Endothelial cell of umbilical vein (primary cell): ENCODE measurements around the gene TMEM129. TPM values are rescaled to one million over a fixed set of nuclear protein-coding genes. Genes with fewer than 3 reads are reported as not detected.

Experiments used
- BruUV-seq: library from RNA; stranded (reverse); fragments of 400-500 nt; replicated peaks from 2 replicates; lab custom pipeline; 2021; lab: Mats Ljungman, UMichigan
- CTCF ChIA-PET: fragments of 300-600, 350-600 bp; sonication (Branson Sonifier 250); formaldehyde crosslinking; loops from one replicate; lab custom pipeline; 2021; ENCODE audit warnings: antibody characterized with exemption, inconsistent platforms; lab: Charles Lee
- POLR2A ChIA-PET: fragments of 300-600, 350-600 bp; sonication (Branson Sonifier 250); formaldehyde crosslinking; loops from one replicate; lab custom pipeline; 2021; ENCODE audit warnings: antibody characterized with exemption, inconsistent platforms; lab: Charles Lee
- DNase-seq: peaks from one replicate; pipeline ENCODE4 v3.0.0-alpha.2; 2011; ENCODE audit warnings: low read depth, low spot score
- FAIRE-seq: peaks from 2 replicates; lab custom pipeline; 2011; peaks lifted over from hg19 to GRCh38; lab: Jason Lieb, UNC
- H2AFZ ChIP-seq: 2 replicates; pipeline ENCODE4 v1.6.0; 2012; ENCODE audit warnings: low read depth, low read length, control low read depth, inconsistent platforms
- H3K27ac ChIP-seq: 2 replicates; pipeline ENCODE4 v1.5.1; 2011; ENCODE audit warnings: low read depth, mild to moderate bottlenecking, control low read depth, low read length, moderate library complexity; ENCODE audit not compliant: insufficient read depth
- H3K27me3 ChIP-seq, 2 experiments: 2 replicates each; pipeline versions ENCODE4 v1.6.0 to v1.6.1; 2011; ENCODE audit warnings: low read length in 2 of 2, mixed read lengths in 1 of 2; ENCODE audit not compliant: control insufficient read depth in 2 of 2, insufficient read depth in 2 of 2
- H3K36me3 ChIP-seq, 2 experiments: 2 replicates in 1 of 2; 3 replicates in 1 of 2; pipeline ENCODE4 v1.5.1; 2011; ENCODE audit warnings: low read length in 2 of 2, mild to moderate bottlenecking in 1 of 2, moderate library complexity in 1 of 2; ENCODE audit not compliant: control insufficient read depth in 2 of 2, insufficient read depth in 2 of 2; ENCODE audit errors: extremely low read depth in 1 of 2
- H3K4me1 ChIP-seq: 3 replicates; pipeline ENCODE4 v1.5.1; 2011; ENCODE audit warnings: mild to moderate bottlenecking, low read length; ENCODE audit not compliant: control insufficient read depth, insufficient read depth; ENCODE audit errors: extremely low read depth
- H3K4me2 ChIP-seq: 2 replicates; pipeline ENCODE4 v1.6.1; 2011; ENCODE audit warnings: low read length, control low read depth, mixed read lengths; ENCODE audit not compliant: insufficient read depth
- H3K4me3 ChIP-seq, 3 experiments: fragments of 200-600 bp in 1 of 3; sonication (generic), shearing (Covaris generic) in 1 of 3; replicated peaks in 1 of 3; 2 replicates each; pipeline ENCODE4 v1.5.1; 2011 to 2016; ENCODE audit warnings: control low read depth in 3 of 3, low read length in 3 of 3, mild to moderate bottlenecking in 2 of 3, inconsistent platforms in 1 of 3, low read depth in 1 of 3, moderate library complexity in 1 of 3; ENCODE audit not compliant: insufficient read depth in 1 of 3
- H3K79me2 ChIP-seq: 2 replicates; pipeline ENCODE4 v1.6.0; 2012; ENCODE audit warnings: low read length, inconsistent platforms; ENCODE audit not compliant: control insufficient read depth, insufficient read depth
- H3K9ac ChIP-seq: replicated peaks from 2 replicates; pipeline ENCODE3; 2011; ENCODE audit warnings: low read length, control low read depth; ENCODE audit not compliant: insufficient read depth; ENCODE audit errors: extremely low read depth
- H3K9me1 ChIP-seq: replicated peaks from 3 replicates; pipeline ENCODE4 v1.6.0; 2011; ENCODE audit warnings: mild to moderate bottlenecking, low read length; ENCODE audit not compliant: control insufficient read depth, insufficient read depth; ENCODE audit errors: extremely low read depth
- H3K9me3 ChIP-seq: replicated peaks from 2 replicates; pipeline ENCODE4 v1.5.1; 2012; ENCODE audit warnings: low read length, inconsistent platforms; ENCODE audit not compliant: control insufficient read depth, insufficient read depth
- H4K20me1 ChIP-seq: replicated peaks from 2 replicates; pipeline ENCODE3; 2011; ENCODE audit warnings: mild to moderate bottlenecking, low read length; ENCODE audit not compliant: control insufficient read depth, insufficient read depth; ENCODE audit errors: extremely low read depth
- EZH2 ChIP-seq: IDR thresholded peaks from 2 replicates; pipeline ENCODE4 v1.6.1; 2012; ENCODE audit warnings: borderline replicate concordance, low read depth, mild to moderate bottlenecking, moderate library complexity, low read length, inconsistent platforms; ENCODE audit not compliant: severe bottlenecking
- FOS ChIP-seq: IDR thresholded peaks from 2 replicates; pipeline ENCODE4 v1.6.1; 2011; ENCODE audit warnings: mild to moderate bottlenecking, low read length, moderate library complexity, borderline replicate concordance; ENCODE audit not compliant: insufficient read depth
- GATA2 ChIP-seq: IDR thresholded peaks from 2 replicates; pipeline ENCODE4 v1.7.0; 2011; ENCODE audit warnings: low read depth, mild to moderate bottlenecking, moderate library complexity, mixed read lengths, low read length; ENCODE audit not compliant: insufficient read length, insufficient read depth
- JUN ChIP-seq: IDR thresholded peaks from 2 replicates; pipeline ENCODE4 v1.6.1; 2011; ENCODE audit warnings: borderline replicate concordance, low read depth; ENCODE audit not compliant: insufficient read length, insufficient read depth
- MYC ChIP-seq: IDR thresholded peaks from one replicate; pipeline ENCODE4 v1.6.1; 2011; ENCODE audit warnings: mild to moderate bottlenecking, low read depth, low read length
- POLR2A ChIP-seq: IDR thresholded peaks from 2 replicates; pipeline ENCODE4 v1.6.1; 2012; ENCODE audit warnings: low read depth, mild to moderate bottlenecking, control low read depth, low read length
- POLR2AphosphoS5 ChIP-seq: IDR thresholded peaks from 2 replicates; pipeline ENCODE4 v1.6.1; 2012; ENCODE audit warnings: low read depth, mild to moderate bottlenecking, control low read depth, low read length, moderate library complexity; ENCODE audit not compliant: insufficient read depth
- dilution Hi-C: fragments of 300-500 bp; cut with MboI; formaldehyde crosslinking; loops from one replicate; pipeline ENCODE4 v1.15.0; 2019; ENCODE audit warnings: low sequenced_read_pairs; ENCODE audit not compliant: extremely low pct_ligation_motif_present
- intact Hi-C: fragments of 100-400 bp; cut with micrococcal nuclease; formaldehyde crosslinking; loops from one replicate; pipeline ENCODE4 v1.10.0; 2022
- polyA plus RNA-seq, 4 experiments: library from polyadenylated mRNA; depleted of rRNA in 3 of 4; stranded (reverse) in 3 of 4; unstranded in 1 of 4; fragments of >200 nt; gene quantifications; 2 replicates each; pipeline versions ENCODE4 v1.2.1 to v1.2.3, GENCODE V29; 2011 to 2012; ENCODE audit warnings: missing spikeins in 1 of 4
- total RNA-seq: library from RNA; stranded (reverse); gene quantifications from 2 replicates; pipeline ENCODE4 v1.2.3, GENCODE V29; 2021
- TF ChIP-seq, protein P1 (sequence below), 2 donors: IDR thresholded peaks; 1 replicate in 1 of 2; 2 replicates in 1 of 2; pipeline ENCODE4 v1.5.1; 2011; ENCODE audit warnings: low read length in 2 of 2, mild to moderate bottlenecking in 2 of 2, moderate library complexity in 2 of 2, control low read depth in 1 of 2, inconsistent platforms in 1 of 2, low read depth in 1 of 2; ENCODE audit not compliant: insufficient read depth in 1 of 2; ENCODE audit errors: extremely low read depth in 1 of 2
- TF ChIP-seq, protein P2 (sequence below): IDR thresholded peaks from 2 replicates; pipeline ENCODE4 v1.6.1; 2011; ENCODE audit not compliant: insufficient read depth, insufficient read length

The TMEM129 gene
- total and polyA plus RNA-seq, 2 donors (not counting 3 experiments of a cell fraction or from before 2014, with no cell fraction given), result 23.2 to 33.2 TPM

DNA sequence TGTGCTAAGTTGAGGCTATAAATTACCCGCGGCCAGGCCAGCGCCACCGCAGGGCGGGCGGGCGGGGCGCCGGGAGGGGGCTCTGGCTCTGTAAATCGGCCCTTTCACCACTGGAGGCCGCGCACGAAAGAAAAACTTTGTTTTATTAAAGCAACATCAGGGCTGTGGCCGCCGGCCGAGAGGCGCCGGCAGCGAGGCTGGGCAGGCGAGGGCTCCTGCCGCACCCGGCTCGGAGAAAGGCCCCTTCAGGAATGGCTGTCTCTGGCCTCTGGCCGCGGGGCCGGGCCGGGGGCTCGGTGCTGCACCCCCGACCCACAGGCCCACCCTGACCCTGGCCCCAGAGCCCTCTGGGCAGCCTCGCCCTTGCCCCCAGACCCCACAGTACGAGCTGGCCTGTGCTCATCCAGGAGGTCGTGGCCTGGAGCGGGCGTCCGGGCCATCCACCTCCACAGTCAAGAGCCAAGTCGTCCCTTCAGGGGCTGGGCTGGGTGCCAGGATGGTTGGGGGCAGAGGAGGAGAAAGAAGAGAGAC, 42.5 kb upstream of the TMEM129 start:
- dilution Hi-C loops (no loop called here), intact Hi-C loops (no loop called here)
- DNase-seq (peak; percentile 19), FAIRE-seq (peak; percentile 68)
- Histone ChIP-seq H3K27me3 (no peaks in the 10 kb centered on the region), H2AFZ (peak overlapping the region; percentile 69), H3K9me3 (no peaks in the 10 kb centered on the region), H3K36me3 (no peaks in the 10 kb centered on the region), H3K4me2 (no peak overlapping the region), H4K20me1 (no peaks in the 10 kb centered on the region), H3K4me3 (no peak overlapping the region), H3K9me1 (no peaks in the 10 kb centered on the region), H3K27ac (no peak overlapping the region), H3K79me2 (no peaks in the 10 kb centered on the region), H3K4me1 (peaks cover 9% of the 10 kb centered on the region), H3K9ac (no peak overlapping the region)
- POLR2A ChIA-PET, result no interaction called here
- no peak for TF ChIP-seq EZH2
- no peak for TF ChIP-seq MYC
- no peak for TF ChIP-seq GATA2
- no peak for TF ChIP-seq POLR2A
- no peak for TF ChIP-seq FOS
- TF ChIP-seq, protein P1, sequence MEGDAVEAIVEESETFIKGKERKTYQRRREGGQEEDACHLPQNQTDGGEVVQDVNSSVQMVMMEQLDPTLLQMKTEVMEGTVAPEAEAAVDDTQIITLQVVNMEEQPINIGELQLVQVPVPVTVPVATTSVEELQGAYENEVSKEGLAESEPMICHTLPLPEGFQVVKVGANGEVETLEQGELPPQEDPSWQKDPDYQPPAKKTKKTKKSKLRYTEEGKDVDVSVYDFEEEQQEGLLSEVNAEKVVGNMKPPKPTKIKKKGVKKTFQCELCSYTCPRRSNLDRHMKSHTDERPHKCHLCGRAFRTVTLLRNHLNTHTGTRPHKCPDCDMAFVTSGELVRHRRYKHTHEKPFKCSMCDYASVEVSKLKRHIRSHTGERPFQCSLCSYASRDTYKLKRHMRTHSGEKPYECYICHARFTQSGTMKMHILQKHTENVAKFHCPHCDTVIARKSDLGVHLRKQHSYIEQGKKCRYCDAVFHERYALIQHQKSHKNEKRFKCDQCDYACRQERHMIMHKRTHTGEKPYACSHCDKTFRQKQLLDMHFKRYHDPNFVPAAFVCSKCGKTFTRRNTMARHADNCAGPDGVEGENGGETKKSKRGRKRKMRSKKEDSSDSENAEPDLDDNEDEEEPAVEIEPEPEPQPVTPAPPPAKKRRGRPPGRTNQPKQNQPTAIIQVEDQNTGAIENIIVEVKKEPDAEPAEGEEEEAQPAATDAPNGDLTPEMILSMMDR (IDR thresholded peaks at IDR 0.05; ENCODE audit: extremely low read depth in 1 of 2, insufficient read depth in 1 of 2, low read depth in 1 of 2, low read length in 2 of 2), result no peak
- no peak for TF ChIP-seq JUN
- TF ChIP-seq POLR2AphosphoS5, result no peak
- TF ChIP-seq, protein P2, sequence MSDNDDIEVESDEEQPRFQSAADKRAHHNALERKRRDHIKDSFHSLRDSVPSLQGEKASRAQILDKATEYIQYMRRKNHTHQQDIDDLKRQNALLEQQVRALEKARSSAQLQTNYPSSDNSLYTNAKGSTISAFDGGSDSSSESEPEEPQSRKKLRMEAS, result no peak
- CTCF ChIA-PET, result interaction anchor here (0.6 to 1.0 kb wide), 4 partner anchors 16 to 46 kb away, joined by 3 to 8 read pairs (median 3); no protein-coding TSS in a partner anchor
- BruUV-seq, result no TSS peak
